ENCODE data around the gene ACTR3C.

ACTR3C gene

GRCh38 chr7:150359622-150360362, 36.4 kb upstream of the ACTR3C start:
- in situ Hi-C loops (cut with HindIII; ENCODE audit: low sequenced_read_pairs): no loop called here

GRCh38 chr7:150358988-150359621, 35.8 kb upstream of the ACTR3C start:
- in situ Hi-C loops (cut with HindIII; ENCODE audit: low sequenced_read_pairs): no loop called here

- in situ Hi-C loops (cut with HindIII; ENCODE audit: low sequenced_read_pairs): no loop called here
Measured at GRCh38 chr7:150358433-150358832, 35.1 kb upstream of the ACTR3C start.

GRCh38 chr7:150357771-150358427, 34.6 kb upstream of the ACTR3C start:
- in situ Hi-C loops (cut with HindIII; ENCODE audit: low sequenced_read_pairs): no loop called here

GRCh38 chr7:150357270-150357669, 33.9 kb upstream of the ACTR3C start:
- in situ Hi-C loops (cut with HindIII; ENCODE audit: low sequenced_read_pairs): no loop called here

- in situ Hi-C loops (cut with HindIII; ENCODE audit: low sequenced_read_pairs): no loop called here
Measured at GRCh38 chr7:150356265-150356897, 33.0 kb upstream of the ACTR3C start.

GRCh38 chr7:150355666-150356059, 32.3 kb upstream of the ACTR3C start:
- in situ Hi-C loops (cut with HindIII; ENCODE audit: low sequenced_read_pairs): no loop called here

GRCh38 chr7:150351587-150352194, 28.3 kb upstream of the ACTR3C start:
- in situ Hi-C loops (cut with HindIII; ENCODE audit: low sequenced_read_pairs): no loop called here

GRCh38 chr7:150346922-150347321, 23.6 kb upstream of the ACTR3C start:
- in situ Hi-C loops (cut with HindIII; ENCODE audit: low sequenced_read_pairs): no loop called here

- in situ Hi-C loops (cut with HindIII; ENCODE audit: low sequenced_read_pairs): no loop called here
Measured at GRCh38 chr7:150345012-150345411, 21.7 kb upstream of the ACTR3C start.

- in situ Hi-C loops (cut with HindIII; ENCODE audit: low sequenced_read_pairs): no loop called here
Measured at GRCh38 chr7:150344299-150344698, 21.0 kb upstream of the ACTR3C start.

GRCh38 chr7:150343225-150343624, 19.9 kb upstream of the ACTR3C start:
- in situ Hi-C loops (cut with HindIII; ENCODE audit: low sequenced_read_pairs): no loop called here

- in situ Hi-C loops (cut with HindIII; ENCODE audit: low sequenced_read_pairs): no loop called here
Measured at GRCh38 chr7:150342121-150342408, 18.7 kb upstream of the ACTR3C start.

GRCh38 chr7:150341263-150342120, 18.1 kb upstream of the ACTR3C start, which contains the start of gene RARRES2:
TSS of gene RARRES2 (minus strand) at chr7:150341629. CDS start at chr7:150340609, 1,020 bp downstream.
- in situ Hi-C loops (cut with HindIII; ENCODE audit: low sequenced_read_pairs): no loop called here

GRCh38 chr7:150340875-150341262, 17.5 kb upstream of the ACTR3C start:
- in situ Hi-C loops (cut with HindIII; ENCODE audit: low sequenced_read_pairs): no loop called here

GRCh38 chr7:150340024-150340749, 16.8 kb upstream of the ACTR3C start:
- in situ Hi-C loops (cut with HindIII; ENCODE audit: low sequenced_read_pairs): no loop called here

GRCh38 chr7:150339409-150339809, 16.1 kb upstream of the ACTR3C start:
- in situ Hi-C loops (cut with HindIII; ENCODE audit: low sequenced_read_pairs): no loop called here

- in situ Hi-C loops (cut with HindIII; ENCODE audit: low sequenced_read_pairs): no loop called here
Measured at GRCh38 chr7:150338166-150338829, 15.0 kb upstream of the ACTR3C start.

- in situ Hi-C loops (cut with HindIII; ENCODE audit: low sequenced_read_pairs): no loop called here
Measured at GRCh38 chr7:150337659-150338081, 14.3 kb upstream of the ACTR3C start.

Measured in DLD1 (cell line).